ENCODE measurements around the gene ALOX12. TPM values are rescaled to one million over a fixed set of nuclear protein-coding genes. Genes with fewer than 3 reads are reported as not detected.
A peak's percentile ranks its signal among the peaks of the same experiment; 100 is the strongest.

The ALOX12 gene
- total RNA-seq, 4 donors from 2014 or later = not detected

- Histone ChIP-seq H3K4me1 (peaks cover 0 to 82% (median 51%) of the 10 kb centered on the region in 4 donors), H3K9me3 (no peaks in the 10 kb centered on the region), H3K27me3 (no peaks in the 10 kb centered on the region), H3K36me3 (peaks cover 0 to 23% (median 0%) of the 10 kb centered on the region in 3 donors), H3K4me3 (peak overlapping the region; percentile 71 to 98 (median 90)), H3K27ac (peak overlapping the region; percentile 95 to 98 (median 98))
- TF ChIP-seq POLR2A (IDR thresholded peaks at IDR 0.05) (peak in 1 of 2 donors; percentile 72), EP300 (IDR thresholded peaks at IDR 0.05) (peak; percentile 86 to 95), CTCF (IDR thresholded peaks at IDR 0.05) (peak; percentile 78 to 95 (median 87))
- WGBS, 2 donors = 0 to 1% methylated on average over 40 to 53 of the region's 75 CpGs
- peak; percentile 90 to 96 for DNase-seq (ENCODE audit: low spot score in 2 of 2)
Observed at GRCh38 chr17:7014261-7014994, 18.6 kb downstream of the ALOX12 start.

- TF ChIP-seq CTCF (IDR thresholded peaks at IDR 0.05) (no peak), POLR2A (IDR thresholded peaks at IDR 0.05) (peak; percentile 50 to 63)
- H3K4me1 ChIP-seq = peaks cover 0 to 80% (median 46%) of the 10 kb centered on the region in 4 donors
- DNase-seq (ENCODE audit: low spot score in 2 of 2) = no peak
- WGBS, 2 donors = 12 to 21% methylated on average over 28 to 35 of the region's 56 CpGs
- peaks cover 0 to 16% (median 0%) of the 10 kb centered on the region in 3 donors for H3K36me3 ChIP-seq
- H3K9me3 ChIP-seq = no peaks in the 10 kb centered on the region
- H3K4me3 ChIP-seq = peak overlapping the region; percentile 71 to 98 (median 90)
- H3K27ac ChIP-seq = peak overlapping the region; percentile 95 to 98 (median 98)
- H3K27me3 ChIP-seq = no peaks in the 10 kb centered on the region
Observed at GRCh38 chr17:7014995-7015958, 19.4 kb downstream of the ALOX12 start.

- Histone ChIP-seq H3K4me3 (no peak overlapping the region), H3K27me3 (no peaks in the 10 kb centered on the region), H3K4me1 (peaks cover 0 to 74% (median 36%) of the 10 kb centered on the region in 4 donors), H3K36me3 (peaks cover 0 to 16% (median 0%) of the 10 kb centered on the region in 3 donors), H3K27ac (peak overlapping the region in 2 of 4 donors; percentile 98), H3K9me3 (no peaks in the 10 kb centered on the region)
- TF ChIP-seq POLR2A (IDR thresholded peaks at IDR 0.05) = no peak
- no peak for TF ChIP-seq EP300 (IDR thresholded peaks at IDR 0.05)
- no peak for TF ChIP-seq CTCF (IDR thresholded peaks at IDR 0.05)
- WGBS, 2 donors = 64 to 79% methylated on average over 3 of the region's 3 CpGs
- no peak for DNase-seq (ENCODE audit: low spot score in 2 of 2)
Observed at GRCh38 chr17:7016418-7016817, 20.6 kb downstream of the ALOX12 start.

- Histone ChIP-seq H3K4me3 (peak overlapping the region in 1 of 4 donors; percentile 59), H3K27me3 (peaks cover 0 to 1% of the 10 kb centered on the region in 2 donors), H3K36me3 (peaks cover 0 to 16% (median 0%) of the 10 kb centered on the region in 3 donors), H3K27ac (peak overlapping the region; percentile 60 to 98 (median 85)), H3K4me1 (peaks cover 0 to 76% (median 36%) of the 10 kb centered on the region in 4 donors), H3K9me3 (no peaks in the 10 kb centered on the region)
- 68 to 71% methylated on average over 20 of the region's 20 CpGs for WGBS, 2 donors
- TF ChIP-seq EP300 (IDR thresholded peaks at IDR 0.05) = no peak
- TF ChIP-seq CTCF (IDR thresholded peaks at IDR 0.05) = no peak
- TF ChIP-seq POLR2A (IDR thresholded peaks at IDR 0.05) = no peak
- DNase-seq (ENCODE audit: low spot score in 2 of 2) = no peak
Observed at GRCh38 chr17:7016886-7017826, 21.3 kb downstream of the ALOX12 start.

All from tibial nerve (tissue), 4 donors.